ENCODE data around the gene CENPO. TPM values are rescaled to one million over a fixed set of nuclear protein-coding genes. Genes with fewer than 3 reads are reported as not detected.

The CENPO gene
- total and polyA plus RNA-seq, 8 donors = 0.69 to 2.8 (median 2.0) TPM

- FAIRE-seq (peak; percentile 23), ATAC-seq (no peak), DNase-seq (no peak)
- Histone ChIP-seq H3K27me3 (no peaks in the 10 kb centered on the region), H3K4me3 (no peak overlapping the region), H3K4me1 (no peaks in the 10 kb centered on the region), H3K36me3 (no peaks in the 10 kb centered on the region), H3K9me3 (no peaks in the 10 kb centered on the region), H3K27ac (no peak overlapping the region)
- intact Hi-C loops (cut with DNase I) = no loop called here
- 81 to 85% methylated on average over 4 of the region's 4 CpGs for WGBS, 2 donors
- TF ChIP-seq, protein P1, sequence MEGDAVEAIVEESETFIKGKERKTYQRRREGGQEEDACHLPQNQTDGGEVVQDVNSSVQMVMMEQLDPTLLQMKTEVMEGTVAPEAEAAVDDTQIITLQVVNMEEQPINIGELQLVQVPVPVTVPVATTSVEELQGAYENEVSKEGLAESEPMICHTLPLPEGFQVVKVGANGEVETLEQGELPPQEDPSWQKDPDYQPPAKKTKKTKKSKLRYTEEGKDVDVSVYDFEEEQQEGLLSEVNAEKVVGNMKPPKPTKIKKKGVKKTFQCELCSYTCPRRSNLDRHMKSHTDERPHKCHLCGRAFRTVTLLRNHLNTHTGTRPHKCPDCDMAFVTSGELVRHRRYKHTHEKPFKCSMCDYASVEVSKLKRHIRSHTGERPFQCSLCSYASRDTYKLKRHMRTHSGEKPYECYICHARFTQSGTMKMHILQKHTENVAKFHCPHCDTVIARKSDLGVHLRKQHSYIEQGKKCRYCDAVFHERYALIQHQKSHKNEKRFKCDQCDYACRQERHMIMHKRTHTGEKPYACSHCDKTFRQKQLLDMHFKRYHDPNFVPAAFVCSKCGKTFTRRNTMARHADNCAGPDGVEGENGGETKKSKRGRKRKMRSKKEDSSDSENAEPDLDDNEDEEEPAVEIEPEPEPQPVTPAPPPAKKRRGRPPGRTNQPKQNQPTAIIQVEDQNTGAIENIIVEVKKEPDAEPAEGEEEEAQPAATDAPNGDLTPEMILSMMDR (IDR thresholded peaks at IDR 0.05) = no peak
These were observed 16.2 kb downstream of the CENPO start for GRCh38 chr2:24809316-24810007.

- no peak for FAIRE-seq
- TF ChIP-seq, protein P1 (IDR thresholded peaks at IDR 0.05) = no peak
- Histone ChIP-seq H3K27me3 (no peaks in the 10 kb centered on the region), H3K36me3 (no peaks in the 10 kb centered on the region), H3K4me3 (no peak overlapping the region), H3K27ac (no peak overlapping the region), H3K9me3 (no peaks in the 10 kb centered on the region), H3K4me1 (peaks cover 0 to 6% (median 0%) of the 10 kb centered on the region in 3 donors)
- 95 to 96% methylated on average over 4 of the region's 4 CpGs for WGBS, 2 donors
- ATAC-seq = no peak
- no peak for DNase-seq
- intact Hi-C loops (cut with DNase I) = no loop called here
These were observed 20.5 kb downstream of the CENPO start for GRCh38 chr2:24813691-24814137.

GRCh38 chr2:24814516-24814915 lies 21.3 kb downstream of the CENPO start:
- intact Hi-C loops (cut with DNase I) = no loop called here
- Histone ChIP-seq H3K27ac (no peak overlapping the region), H3K36me3 (no peaks in the 10 kb centered on the region), H3K4me3 (no peak overlapping the region), H3K9me3 (no peaks in the 10 kb centered on the region), H3K27me3 (no peaks in the 10 kb centered on the region), H3K4me1 (peaks cover 0 to 6% (median 0%) of the 10 kb centered on the region in 3 donors)
- ATAC-seq (no peak), DNase-seq (no peak), FAIRE-seq (no peak)
- 85 to 86% methylated on average over 4 of the region's 4 CpGs for WGBS, 2 donors
- TF ChIP-seq, protein P1 (IDR thresholded peaks at IDR 0.05) = no peak

GRCh38 chr2:24815171-24815570 lies 21.9 kb downstream of the CENPO start:
- TF ChIP-seq, protein P1 (IDR thresholded peaks at IDR 0.05) = no peak
- no peaks in the 10 kb centered on the region for H3K9me3 ChIP-seq
- 96 to 99% methylated on average over 4 of the region's 4 CpGs for WGBS, 2 donors
- ATAC-seq (no peak), DNase-seq (no peak), FAIRE-seq (no peak)
- H3K4me3 ChIP-seq = no peak overlapping the region
- peaks cover 0 to 6% (median 0%) of the 10 kb centered on the region in 3 donors for H3K4me1 ChIP-seq
- H3K36me3 ChIP-seq = no peaks in the 10 kb centered on the region
- no peaks in the 10 kb centered on the region for H3K27me3 ChIP-seq
- intact Hi-C loops (cut with DNase I) = no loop called here
- no peak overlapping the region for H3K27ac ChIP-seq

GRCh38 chr2:24816404-24816803 lies 23.2 kb downstream of the CENPO start:
- Histone ChIP-seq H3K4me1 (peaks cover 0 to 6% (median 0%) of the 10 kb centered on the region in 3 donors), H3K27ac (no peak overlapping the region), H3K27me3 (no peaks in the 10 kb centered on the region), H3K4me3 (no peak overlapping the region), H3K9me3 (no peaks in the 10 kb centered on the region), H3K36me3 (no peaks in the 10 kb centered on the region)
- no peak for DNase-seq
- ATAC-seq = no peak
- intact Hi-C loops (cut with DNase I) = no loop called here
- WGBS, 2 donors = 85 to 88% methylated on average over 6 of the region's 6 CpGs
- FAIRE-seq = no peak
- TF ChIP-seq, protein P1 (IDR thresholded peaks at IDR 0.05) = no peak

Measured in pancreas (tissue), 10 donors.